SK-N-SH (cell line): Measurements from ENCODE around the gene NUDT1. TPM values are rescaled to one million over a fixed set of nuclear protein-coding genes. Genes with fewer than 3 reads are reported as not detected.
A peak's percentile ranks its signal among the peaks of the same experiment; 100 is the strongest.

Source experiments
- CTCF ChIA-PET: fragments of 300-600, 350-600 bp; formaldehyde crosslinking; extraction: SDS; loops from one replicate; lab custom pipeline; 2021; lab: Yijun Ruan, JAX
- POLR2A ChIA-PET: fragments of 350-600 bp; sonication (Branson Sonifier 250); formaldehyde crosslinking; extraction: SDS; loops from one replicate; lab custom pipeline; 2020; ENCODE audit warnings: antibody characterized with exemption, inconsistent platforms; lab: Yijun Ruan, JAX
- DNase-seq: peaks from one replicate; pipeline ENCODE4 v3.0.0; 2012
- H2AFZ ChIP-seq: fragments of 200-600 bp; sonication (generic); 2 replicates; pipeline ENCODE4 v1.8.1; 2016; ENCODE audit warnings: antibody characterized with exemption, mild to moderate bottlenecking, low read depth
- H3F3A ChIP-seq: fragments of 200-600 bp; sonication (generic); replicated peaks from 2 replicates; pipeline ENCODE3; 2016; ENCODE audit warnings: antibody characterized with exemption, mild to moderate bottlenecking; ENCODE audit not compliant: insufficient read depth
- H3K27ac ChIP-seq, 2 experiments: fragments of 200-500 bp in 1 of 2; fragments of 200-600 bp in 1 of 2; sonication (Bioruptor generic) in 1 of 2; sonication (generic), shearing (Covaris generic) in 1 of 2; 2 replicates each; pipeline versions ENCODE4 v1.5.1 to v1.6.1; 2014 to 2016; ENCODE audit warnings: low read depth in 2 of 2, inconsistent platforms in 1 of 2, low read length in 1 of 2, mild to moderate bottlenecking in 1 of 2, mixed read lengths in 1 of 2
- H3K27me3 ChIP-seq: fragments of 200-600 bp; sonication (generic), shearing (Covaris generic); 2 replicates; pipeline ENCODE4 v1.6.1; 2016; ENCODE audit warnings: mixed run types; ENCODE audit not compliant: insufficient read depth
- H3K36me3 ChIP-seq, 2 experiments: fragments of 200-500 bp in 1 of 2; fragments of 200-600 bp in 1 of 2; sonication (Bioruptor generic) in 1 of 2; sonication (generic) in 1 of 2; replicated peaks in 1 of 2; 2 replicates each; pipeline versions ENCODE3 to v1.5.1; 2014 to 2016; ENCODE audit warnings: low read length in 1 of 2, mild to moderate bottlenecking in 1 of 2; ENCODE audit not compliant: insufficient read depth in 2 of 2, control insufficient read depth in 1 of 2
- H3K4me1 ChIP-seq, 2 experiments: fragments of 200-500 bp in 1 of 2; fragments of 200-600 bp in 1 of 2; sonication (Bioruptor generic) in 1 of 2; sonication (generic), shearing (Covaris generic) in 1 of 2; 2 replicates each; pipeline versions ENCODE4 v1.5.1 to v1.6.1; 2014 to 2016; ENCODE audit warnings: low read depth in 1 of 2, low read length in 1 of 2, mixed run types in 1 of 2; ENCODE audit not compliant: insufficient read depth in 2 of 2, control insufficient read depth in 1 of 2
- H3K4me2 ChIP-seq: fragments of 200-600 bp; sonication (generic), shearing (Covaris generic); 2 replicates; pipeline ENCODE4 v1.6.1; 2017; ENCODE audit warnings: mixed run types
- H3K4me3 ChIP-seq, 2 experiments: fragments of 200-500 bp in 1 of 2; fragments of 200-600 bp in 1 of 2; sonication (Bioruptor generic) in 1 of 2; sonication (generic), shearing (Covaris generic) in 1 of 2; 2 replicates each; pipeline versions ENCODE4 v1.5.1 to v1.8.1; 2014 to 2016; ENCODE audit warnings: low read depth in 2 of 2, inconsistent platforms in 1 of 2, low read length in 1 of 2, mild to moderate bottlenecking in 1 of 2, mixed read lengths in 1 of 2, moderate library complexity in 1 of 2
- H3K79me2 ChIP-seq: fragments of 200-600 bp; sonication (generic); 2 replicates; pipeline ENCODE4 v1.8.1; 2017; ENCODE audit warnings: mild to moderate bottlenecking; ENCODE audit not compliant: insufficient read depth
- H3K9ac ChIP-seq: fragments of 200-600 bp; sonication (generic); 2 replicates; pipeline ENCODE4 v1.6.1; 2017; ENCODE audit warnings: mixed run types
- H3K9me2 ChIP-seq: fragments of 200-600 bp; sonication (generic); 2 replicates; pipeline ENCODE4 v1.6.1; 2017; ENCODE audit warnings: mixed run types
- H3K9me3 ChIP-seq: fragments of 200-600 bp; sonication (generic); 2 replicates; pipeline ENCODE4 v1.6.1; 2017; ENCODE audit warnings: mixed run types, mild to moderate bottlenecking, moderate library complexity
- H4K20me1 ChIP-seq: fragments of 200-600 bp; sonication (generic); 2 replicates; pipeline ENCODE4 v1.6.1; 2017; ENCODE audit warnings: mild to moderate bottlenecking, mixed run types; ENCODE audit not compliant: insufficient read depth
- EZH2phosphoT487 ChIP-seq: fragments of 200-600 bp; sonication (generic); IDR thresholded peaks from 2 replicates; pipeline ENCODE4 v1.6.1; 2017; ENCODE audit warnings: low read depth, mixed run types, mild to moderate bottlenecking, antibody characterized with exemption, moderate library complexity, borderline replicate concordance
- FOSL2 ChIP-seq: IDR thresholded peaks from 2 replicates; pipeline ENCODE4 v1.4.0; 2012; ENCODE audit warnings: low read depth, mild to moderate bottlenecking, moderate library complexity, borderline replicate concordance
- FOXJ3 ChIP-seq: sonication (generic); formaldehyde crosslinking; IDR thresholded peaks from 2 replicates; pipeline ENCODE4 v1.5.1; 2020; ENCODE audit warnings: mild to moderate bottlenecking, missing genetic modification reagents
- PBX3 ChIP-seq: IDR thresholded peaks from 2 replicates; pipeline ENCODE4; 2012
- RCOR1 ChIP-seq: fragments of 150-350 bp; IDR thresholded peaks from 2 replicates; pipeline ENCODE4 v1.6.1; 2017; ENCODE audit warnings: antibody characterized with exemption, low read length
- TAF1 ChIP-seq: IDR thresholded peaks from 2 replicates; pipeline ENCODE4 v1.6.1; 2012; ENCODE audit warnings: low read depth, mild to moderate bottlenecking, low read length, moderate library complexity, borderline replicate concordance
- TEAD4 ChIP-seq: IDR thresholded peaks from 2 replicates; pipeline ENCODE4 v1.4.0; 2012; ENCODE audit warnings: mild to moderate bottlenecking, borderline replicate concordance; ENCODE audit not compliant: insufficient read depth
- YY1 ChIP-seq: IDR thresholded peaks from 2 replicates; pipeline ENCODE4 v1.4.0; 2012; ENCODE audit warnings: low read depth, mild to moderate bottlenecking
- ZBTB33 ChIP-seq: IDR thresholded peaks from 2 replicates; pipeline ENCODE4 v1.4.0; 2012; ENCODE audit warnings: low read depth, borderline replicate concordance
- WGBS: methylation state at CpG from one replicate; pipeline ENCODE4 v1.1.6; 2017; ENCODE audit warnings: low lambda C conversion rate; 5-methylcytosine and 5-hydroxymethylcytosine counted together
- polyA plus RNA-seq, 3 experiments: library from polyadenylated mRNA; depleted of rRNA; stranded (reverse); fragments of >200 nt; gene quantifications; 2 replicates each; pipeline ENCODE4 v1.2.3, GENCODE V29; 2012
- TF ChIP-seq, protein P1 (sequence below): fragments of 150-350 bp; IDR thresholded peaks from 2 replicates; pipeline ENCODE4 v1.6.1; 2016; ENCODE audit warnings: mild to moderate bottlenecking, low read depth, low read length
- TF ChIP-seq, protein P2 (sequence below): IDR thresholded peaks from 2 replicates; pipeline ENCODE4 v1.4.0; 2012; ENCODE audit warnings: low read depth

NUDT1 gene
- polyA plus RNA-seq, 1 of the 3 experiments (the other 2 are of a cell fraction) = 98.1 TPM

- CTCF ChIA-PET = interaction anchor here (1.3 kb wide), 1 partner anchor 10 kb away, joined by 3 read pairs; no protein-coding TSS in a partner anchor
Measured at GRCh38 chr7:2256306-2257045, 14.4 kb downstream of the NUDT1 start.

More at GRCh38 chr7:2256306-2257045, 14.4 kb downstream of the NUDT1 start:
- H3K36me3 ChIP-seq = peaks cover 0 to 20% of the 10 kb centered on the region in 2 experiments
- H3K79me2 ChIP-seq = no peaks in the 10 kb centered on the region; the same call in 1 of the 2 replicates
- H3K4me2 ChIP-seq = no peak overlapping the region
- H3K9ac ChIP-seq = no peak overlapping the region
- no peak overlapping the region for H2AFZ ChIP-seq
- no peak overlapping the region for H3K27ac ChIP-seq
- H3K9me3 ChIP-seq = no peaks in the 10 kb centered on the region
- TF ChIP-seq, protein P1, sequence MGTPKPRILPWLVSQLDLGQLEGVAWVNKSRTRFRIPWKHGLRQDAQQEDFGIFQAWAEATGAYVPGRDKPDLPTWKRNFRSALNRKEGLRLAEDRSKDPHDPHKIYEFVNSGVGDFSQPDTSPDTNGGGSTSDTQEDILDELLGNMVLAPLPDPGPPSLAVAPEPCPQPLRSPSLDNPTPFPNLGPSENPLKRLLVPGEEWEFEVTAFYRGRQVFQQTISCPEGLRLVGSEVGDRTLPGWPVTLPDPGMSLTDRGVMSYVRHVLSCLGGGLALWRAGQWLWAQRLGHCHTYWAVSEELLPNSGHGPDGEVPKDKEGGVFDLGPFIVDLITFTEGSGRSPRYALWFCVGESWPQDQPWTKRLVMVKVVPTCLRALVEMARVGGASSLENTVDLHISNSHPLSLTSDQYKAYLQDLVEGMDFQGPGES = no peak
- TF ChIP-seq FOXJ3 (CRISPR knock-in tag) (no peak), RCOR1 (no peak), TEAD4 (no peak), PBX3 (no peak), FOSL2 (no peak), EZH2phosphoT487 (no peak), ZBTB33 (no peak), YY1 (no peak), TAF1 (no peak)
- TF ChIP-seq, protein P2, sequence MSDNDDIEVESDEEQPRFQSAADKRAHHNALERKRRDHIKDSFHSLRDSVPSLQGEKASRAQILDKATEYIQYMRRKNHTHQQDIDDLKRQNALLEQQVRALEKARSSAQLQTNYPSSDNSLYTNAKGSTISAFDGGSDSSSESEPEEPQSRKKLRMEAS = no peak
- H3K27me3 ChIP-seq = no peaks in the 10 kb centered on the region
- 95% methylated on average over 44 of the region's 44 CpGs for WGBS
- no peak overlapping the region for H3K4me3 ChIP-seq
- peak; percentile 34 for DNase-seq
- no peaks in the 10 kb centered on the region for H3K9me2 ChIP-seq
- no peaks in the 10 kb centered on the region for H4K20me1 ChIP-seq
- peaks cover 0 to 8% of the 10 kb centered on the region in 2 experiments; a peak in 1 of 4 replicates for H3K4me1 ChIP-seq
- no peaks in the 10 kb centered on the region for H3F3A ChIP-seq
- POLR2A ChIA-PET = interaction anchor here (0.6 to 1.6 kb wide), 2 partner anchors 86 to 97 kb away, joined by 3 to 5 read pairs; no protein-coding TSS in a partner anchor
